GM12878 (cell line): Measurements from ENCODE around the gene VWA8. TPM values are rescaled to one million over a fixed set of nuclear protein-coding genes. Genes with fewer than 3 reads are reported as not detected.

Source experiments
- ATAC-seq: fragments of 200-7000 bp; cut with Tn5 transposase; 3 replicates; pipeline ENCODE4 v1.9.1; 2020; ENCODE audit warnings: mild to moderate bottlenecking, moderate library complexity
- BruUV-seq: library from RNA; stranded (reverse); fragments of 400-500 nt; replicated peaks from 2 replicates; lab custom pipeline; 2021; lab: Mats Ljungman, UMichigan
- CTCF ChIA-PET: fragments of 300-600 bp; sonication (Branson Sonifier 250); formaldehyde crosslinking; extraction: SDS; loops from one replicate; lab custom pipeline; 2021; ENCODE audit warnings: inconsistent platforms; lab: Yijun Ruan, JAX
- POLR2A ChIA-PET: fragments of 350-600 bp; formaldehyde crosslinking; extraction: SDS; loops from one replicate; lab custom pipeline; 2021; ENCODE audit warnings: inconsistent platforms; lab: Charles Lee
- RAD21 ChIA-PET: fragments of 300-600 bp; sonication (Branson Sonifier 250); formaldehyde crosslinking; loops from one replicate; lab custom pipeline; 2023; ENCODE audit warnings: antibody characterized with exemption; ENCODE audit not compliant: unreplicated experiment; lab: Charles Lee
- SMC1A ChIA-PET: fragments of 300-600 bp; sonication (Branson Sonifier 250); formaldehyde crosslinking; loops from one replicate; lab custom pipeline; 2023; ENCODE audit not compliant: unreplicated experiment, uncharacterized antibody; lab: Charles Lee
- DNase-seq: peaks from one replicate; pipeline ENCODE4 v3.0.0-alpha.2; 2011; ENCODE audit warnings: low read depth, low spot score
- FAIRE-seq: peaks from 3 replicates; lab custom pipeline; 2011; peaks lifted over from hg19 to GRCh38; lab: Jason Lieb, UNC
- H2AFZ ChIP-seq: 2 replicates; pipeline ENCODE4 v1.6.0; 2011; ENCODE audit warnings: low read depth, low read length, control low read depth; ENCODE audit not compliant: control insufficient read depth
- H3K27ac ChIP-seq: 2 replicates; pipeline ENCODE4 v1.5.1; 2011; ENCODE audit warnings: control low read depth; ENCODE audit not compliant: control insufficient read depth, insufficient read depth
- H3K27me3 ChIP-seq, 2 experiments: replicated peaks in 1 of 2; 2 replicates each; pipeline versions ENCODE4 v1.6.0 to v1.6.1; 2011; ENCODE audit warnings: low read length in 1 of 2; ENCODE audit not compliant: control insufficient read depth in 2 of 2, insufficient read depth in 2 of 2
- H3K36me3 ChIP-seq, 2 experiments: 2 replicates each; pipeline ENCODE4 v1.5.1; 2011; ENCODE audit warnings: low read length in 1 of 2; ENCODE audit not compliant: control insufficient read depth in 2 of 2, insufficient read depth in 2 of 2
- H3K4me1 ChIP-seq: 2 replicates; pipeline ENCODE4 v1.6.1; 2011; ENCODE audit warnings: mild to moderate bottlenecking, low read length, moderate library complexity, mixed read lengths; ENCODE audit not compliant: control insufficient read depth, insufficient read depth
- H3K4me2 ChIP-seq: 2 replicates; pipeline ENCODE4 v1.6.0; 2011; ENCODE audit warnings: control low read depth; ENCODE audit not compliant: control insufficient read depth, insufficient read depth
- H3K4me3 ChIP-seq: fragments of 200-600 bp; sonication (generic); 2 replicates; pipeline ENCODE4 v1.5.1; 2016
- H3K79me2 ChIP-seq: 2 replicates; pipeline ENCODE4 v1.6.0; 2011; ENCODE audit warnings: low read length; ENCODE audit not compliant: control insufficient read depth, insufficient read depth
- H3K9ac ChIP-seq: 2 replicates; pipeline ENCODE4 v1.8.0; 2011; ENCODE audit warnings: low read length, control low read depth, mixed read lengths; ENCODE audit not compliant: control insufficient read depth, insufficient read depth
- H3K9me3 ChIP-seq: replicated peaks from 3 replicates; pipeline ENCODE4 v1.5.1; 2011; ENCODE audit warnings: mild to moderate bottlenecking, low read length; ENCODE audit not compliant: control insufficient read depth, insufficient read depth
- H4K20me1 ChIP-seq: 2 replicates; pipeline ENCODE4 v1.6.0; 2011; ENCODE audit not compliant: control insufficient read depth, insufficient read depth
- HCFC1 ChIP-seq: fragments of 150-350 bp; IDR thresholded peaks from 2 replicates; pipeline ENCODE4 v1.6.1; 2014; ENCODE audit warnings: low read length
- LARP7 ChIP-seq: fragments of 450-650 bp; IDR thresholded peaks from 2 replicates; pipeline ENCODE4 v1.6.1; 2017; ENCODE audit warnings: mild to moderate bottlenecking
- RAD51 ChIP-seq: fragments of 450-650 bp; IDR thresholded peaks from 2 replicates; pipeline ENCODE4 v1.6.1; 2016; ENCODE audit warnings: moderate library complexity, mild to moderate bottlenecking, inconsistent platforms
- RBBP5 ChIP-seq: fragments of 200-600 bp; sonication (generic); conservative IDR thresholded peaks from 2 replicates; pipeline ENCODE4 v1.6.1; 2016
- SMARCA5 ChIP-seq: fragments of 450-650 bp; IDR thresholded peaks from 2 replicates; pipeline ENCODE4 v1.6.1; 2017; ENCODE audit warnings: mild to moderate bottlenecking
- TCF12 ChIP-seq: IDR thresholded peaks from 2 replicates; pipeline ENCODE4 v1.6.1; 2011; ENCODE audit warnings: low read depth, mild to moderate bottlenecking, low read length
- TCF3 ChIP-seq: IDR thresholded peaks from 2 replicates; pipeline ENCODE4 v1.6.1; 2012; ENCODE audit warnings: low read depth, mild to moderate bottlenecking, low read length, borderline replicate concordance; ENCODE audit not compliant: insufficient read depth
- ZNF622 ChIP-seq: fragments of 450-650 bp; IDR thresholded peaks from 2 replicates; pipeline ENCODE4 v1.6.1; 2017; ENCODE audit warnings: mild to moderate bottlenecking, inconsistent platforms
- WGBS: methylation state at CpG from one replicate; pipeline ENCODE4 v1.1.6; 2016; ENCODE audit warnings: low lambda C conversion rate; ENCODE audit not compliant: insufficient replicate concordance, insufficient coverage; ENCODE audit errors: missing lambda C conversion rate; 5-methylcytosine and 5-hydroxymethylcytosine counted together
- in situ Hi-C: fragments of 300-500 bp; cut with MboI; formaldehyde crosslinking; loops from 9 replicates; pipeline ENCODE4 v1.14.3; 2018; ENCODE audit warnings: mixed read lengths
- intact Hi-C: fragments of 100-400 bp; cut with micrococcal nuclease; formaldehyde crosslinking; loops from one replicate; pipeline ENCODE4 v1.14.2; 2022; ENCODE audit not compliant: unreplicated experiment
- polyA plus RNA-seq, 11 experiments: library from polyadenylated mRNA; depleted of rRNA in 4 of 11; unstranded in 6 of 11; stranded (reverse) in 5 of 11; fragments of >200 nt; fragmentation: Nextera tagmentation in 4 of 11; fragmentation: Illumina TruSeq in 1 of 11; extraction: Ambion mirVana in 4 of 11; extraction: Trizol in 1 of 11; gene quantifications; 1 replicate in 1 of 11; 2 replicates in 10 of 11; pipeline versions ENCODE4 v1.2.1 to v1.2.3, GENCODE V29; 2011 to 2016; ENCODE audit warnings: inconsistent platforms in 2 of 11, missing spikeins in 2 of 11, low read depth in 1 of 11
- total RNA-seq, 4 experiments: library from RNA; depleted of rRNA in 3 of 4; stranded (reverse); fragments of >200 nt in 3 of 4; fragmentation: Illumina TruSeq in 1 of 4; extraction: Trizol in 1 of 4; gene quantifications; 2 replicates each; pipeline versions ENCODE4 v1.2.1 to v1.2.3, GENCODE V29; 2013 to 2021
- TF ChIP-seq, protein P1 (sequence below): fragments of 450-650 bp; IDR thresholded peaks from 2 replicates; pipeline ENCODE4 v1.6.1; 2017; ENCODE audit warnings: antibody characterized with exemption, mild to moderate bottlenecking, moderate library complexity
- TF ChIP-seq, protein P2 (sequence below): IDR thresholded peaks from 2 replicates; pipeline ENCODE4 v1.6.1; 2012; ENCODE audit warnings: low read depth, low read length, improper control_type of control experiment

The VWA8 gene
- total and polyA plus RNA-seq, 10 of the 15 experiments (the other 5 are each of a cell fraction or from before 2014, with no cell fraction given): 3.0 to 21.8 (median 13.5) TPM

DNA sequence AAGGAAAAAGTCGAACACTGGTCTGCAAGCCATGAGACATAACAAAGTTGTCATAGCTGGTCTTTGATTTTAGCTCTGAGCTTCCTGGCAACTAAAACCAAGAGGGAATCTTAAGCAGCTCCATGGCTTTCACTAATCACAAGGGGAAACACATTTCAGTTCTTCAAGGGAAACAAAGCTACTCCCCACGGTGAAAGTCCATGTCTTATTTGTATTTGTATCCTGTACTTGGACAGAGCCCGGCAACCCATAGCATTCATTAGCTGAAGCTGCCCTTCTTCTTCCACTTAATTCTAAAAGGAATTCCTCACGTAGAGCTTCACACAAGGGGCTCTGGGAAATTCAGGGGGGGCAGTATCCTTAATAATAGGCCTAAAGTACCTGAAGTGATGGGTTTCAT lies 374.7 kb downstream of the VWA8 start:
- TF ChIP-seq LARP7 (no peak), ZNF622 (no peak)
- TF ChIP-seq, protein P1, sequence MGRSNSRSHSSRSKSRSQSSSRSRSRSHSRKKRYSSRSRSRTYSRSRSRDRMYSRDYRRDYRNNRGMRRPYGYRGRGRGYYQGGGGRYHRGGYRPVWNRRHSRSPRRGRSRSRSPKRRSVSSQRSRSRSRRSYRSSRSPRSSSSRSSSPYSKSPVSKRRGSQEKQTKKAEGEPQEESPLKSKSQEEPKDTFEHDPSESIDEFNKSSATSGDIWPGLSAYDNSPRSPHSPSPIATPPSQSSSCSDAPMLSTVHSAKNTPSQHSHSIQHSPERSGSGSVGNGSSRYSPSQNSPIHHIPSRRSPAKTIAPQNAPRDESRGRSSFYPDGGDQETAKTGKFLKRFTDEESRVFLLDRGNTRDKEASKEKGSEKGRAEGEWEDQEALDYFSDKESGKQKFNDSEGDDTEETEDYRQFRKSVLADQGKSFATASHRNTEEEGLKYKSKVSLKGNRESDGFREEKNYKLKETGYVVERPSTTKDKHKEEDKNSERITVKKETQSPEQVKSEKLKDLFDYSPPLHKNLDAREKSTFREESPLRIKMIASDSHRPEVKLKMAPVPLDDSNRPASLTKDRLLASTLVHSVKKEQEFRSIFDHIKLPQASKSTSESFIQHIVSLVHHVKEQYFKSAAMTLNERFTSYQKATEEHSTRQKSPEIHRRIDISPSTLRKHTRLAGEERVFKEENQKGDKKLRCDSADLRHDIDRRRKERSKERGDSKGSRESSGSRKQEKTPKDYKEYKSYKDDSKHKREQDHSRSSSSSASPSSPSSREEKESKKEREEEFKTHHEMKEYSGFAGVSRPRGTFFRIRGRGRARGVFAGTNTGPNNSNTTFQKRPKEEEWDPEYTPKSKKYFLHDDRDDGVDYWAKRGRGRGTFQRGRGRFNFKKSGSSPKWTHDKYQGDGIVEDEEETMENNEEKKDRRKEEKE: no peak
- BruUV-seq: no TSS peak
- Histone ChIP-seq H3K4me1 (no peaks in the 10 kb centered on the region), H3K9ac (no peak overlapping the region), H2AFZ (no peak overlapping the region), H3K4me2 (no peak overlapping the region), H3K27me3 (no peaks in the 10 kb centered on the region), H3K27ac (no peak overlapping the region), H3K4me3 (no peak overlapping the region), H4K20me1 (no peaks in the 10 kb centered on the region), H3K79me2 (no peaks in the 10 kb centered on the region), H3K9me3 (no peaks in the 10 kb centered on the region), H3K36me3 (no peaks in the 10 kb centered on the region; a peak in 2 of 4 replicates)
- intact Hi-C loops (no loop called here), in situ Hi-C loops (no loop called here)
- ChIA-PET SMC1A (interaction anchor here (3.8 kb wide), 1 partner anchor 127 kb away, joined by 9 read pairs; no protein-coding TSS in a partner anchor), RAD21 (no interaction called here), POLR2A (interaction anchor here (0.6 to 1.1 kb wide), 3 partner anchors 16 to 183 kb away, joined by 3 read pairs; no protein-coding TSS in a partner anchor), CTCF (interaction anchor here (0.6 to 1.7 kb wide), 3 partner anchors 10 to 569 kb away, joined by 3 to 4 read pairs (median 3); no protein-coding TSS in a partner anchor)
- 98% methylated on average over 4 of the region's 4 CpGs for WGBS
- no peak for FAIRE-seq
- no peak for DNase-seq
- ATAC-seq: no peak

DNA sequence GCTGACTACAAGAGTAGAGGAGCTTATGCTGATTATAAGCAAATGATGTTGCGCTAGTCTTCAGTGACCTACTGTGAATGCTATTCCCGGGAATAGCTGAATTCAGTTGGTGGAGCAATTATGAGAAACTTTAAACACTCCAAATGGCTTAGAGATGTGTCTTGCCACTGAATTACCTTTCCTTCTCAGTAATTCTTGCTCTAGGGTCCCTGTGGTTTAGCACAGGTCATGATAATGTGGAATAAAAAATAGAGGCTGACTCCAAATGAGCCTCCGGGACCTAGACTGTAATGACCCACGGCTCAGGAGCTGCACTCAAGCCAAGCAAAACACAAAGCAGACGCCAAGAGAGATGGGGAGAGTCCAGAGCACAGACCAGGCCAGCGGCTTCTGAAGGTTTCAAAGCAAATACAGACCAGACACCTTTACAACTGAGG lies 378.9 kb downstream of the VWA8 start:
- Histone ChIP-seq H3K9ac (no peak overlapping the region), H3K4me3 (no peak overlapping the region), H3K27me3 (no peaks in the 10 kb centered on the region), H3K79me2 (no peaks in the 10 kb centered on the region), H4K20me1 (no peaks in the 10 kb centered on the region), H2AFZ (no peak overlapping the region), H3K27ac (no peak overlapping the region), H3K4me1 (peaks cover 3% of the 10 kb centered on the region), H3K36me3 (no peaks in the 10 kb centered on the region; a peak in 2 of 4 replicates), H3K4me2 (no peak overlapping the region), H3K9me3 (no peaks in the 10 kb centered on the region)
- ChIA-PET POLR2A (no interaction called here), CTCF (interaction anchor here (0.6 to 1.5 kb wide), 3 partner anchors 12 to 159 kb away, joined by 3 read pairs; no protein-coding TSS in a partner anchor), SMC1A (no interaction called here), RAD21 (no interaction called here)
- DNase-seq (no peak), FAIRE-seq (no peak), ATAC-seq (no peak)
- WGBS: 97% methylated on average over 6 of the region's 6 CpGs
- intact Hi-C loops: no loop called here
- no TSS peak for BruUV-seq
- in situ Hi-C loops: no loop called here
- TF ChIP-seq, protein P2, sequence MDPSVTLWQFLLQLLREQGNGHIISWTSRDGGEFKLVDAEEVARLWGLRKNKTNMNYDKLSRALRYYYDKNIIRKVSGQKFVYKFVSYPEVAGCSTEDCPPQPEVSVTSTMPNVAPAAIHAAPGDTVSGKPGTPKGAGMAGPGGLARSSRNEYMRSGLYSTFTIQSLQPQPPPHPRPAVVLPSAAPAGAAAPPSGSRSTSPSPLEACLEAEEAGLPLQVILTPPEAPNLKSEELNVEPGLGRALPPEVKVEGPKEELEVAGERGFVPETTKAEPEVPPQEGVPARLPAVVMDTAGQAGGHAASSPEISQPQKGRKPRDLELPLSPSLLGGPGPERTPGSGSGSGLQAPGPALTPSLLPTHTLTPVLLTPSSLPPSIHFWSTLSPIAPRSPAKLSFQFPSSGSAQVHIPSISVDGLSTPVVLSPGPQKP: no peak
- TF ChIP-seq TCF3: no peak
- no peak for TF ChIP-seq TCF12
- TF ChIP-seq SMARCA5: no peak
- no peak for TF ChIP-seq RAD51
- TF ChIP-seq HCFC1: no peak
- TF ChIP-seq RBBP5: no peak
